ENCODE results near the gene MRPL51.

Gene MRPL51

DNA sequence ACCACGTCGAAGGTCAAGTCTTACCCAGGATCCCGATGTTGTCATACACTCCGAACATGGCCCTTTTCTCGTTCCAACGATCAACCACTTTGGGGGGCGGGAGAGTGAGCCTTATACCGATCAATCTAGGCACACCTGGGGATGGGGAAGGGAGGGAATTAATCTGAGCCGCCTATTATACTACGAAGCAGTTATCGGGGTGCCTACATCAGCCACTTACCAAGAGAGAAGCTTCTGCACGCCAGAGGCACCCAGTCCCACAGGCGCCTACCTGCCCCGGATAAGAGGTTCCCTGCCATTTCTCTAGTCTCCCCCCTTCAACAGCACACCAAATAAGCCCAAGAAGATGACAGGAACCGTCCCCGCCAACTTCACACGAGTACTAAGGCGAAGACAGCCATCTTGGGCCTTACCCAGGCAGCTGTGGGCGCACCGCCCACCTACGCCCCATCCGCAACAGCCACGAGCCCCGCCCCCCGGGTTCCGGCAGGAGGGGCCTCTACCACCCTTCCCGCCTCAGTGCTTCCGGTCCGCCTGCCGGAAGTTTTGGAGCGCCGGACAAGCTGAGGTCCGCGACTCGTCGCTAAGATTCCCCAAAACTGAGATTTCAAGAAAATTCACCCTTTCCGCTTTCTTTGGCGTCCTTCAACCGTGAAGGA is at the start of gene MRPL51:
MRPL51 (minus strand) TSS at position 425 of the 659 bp plus-strand sequence; CDS start at position 299, 126 bp downstream.
- peak; percentile 90 for DNase-seq (ENCODE audit: low read depth)

- DNase-seq (ENCODE audit: low read depth): no peak
These were observed 49.3 kb upstream of the MRPL51 start for GRCh38 chr12:6542209-6543009.

DNA sequence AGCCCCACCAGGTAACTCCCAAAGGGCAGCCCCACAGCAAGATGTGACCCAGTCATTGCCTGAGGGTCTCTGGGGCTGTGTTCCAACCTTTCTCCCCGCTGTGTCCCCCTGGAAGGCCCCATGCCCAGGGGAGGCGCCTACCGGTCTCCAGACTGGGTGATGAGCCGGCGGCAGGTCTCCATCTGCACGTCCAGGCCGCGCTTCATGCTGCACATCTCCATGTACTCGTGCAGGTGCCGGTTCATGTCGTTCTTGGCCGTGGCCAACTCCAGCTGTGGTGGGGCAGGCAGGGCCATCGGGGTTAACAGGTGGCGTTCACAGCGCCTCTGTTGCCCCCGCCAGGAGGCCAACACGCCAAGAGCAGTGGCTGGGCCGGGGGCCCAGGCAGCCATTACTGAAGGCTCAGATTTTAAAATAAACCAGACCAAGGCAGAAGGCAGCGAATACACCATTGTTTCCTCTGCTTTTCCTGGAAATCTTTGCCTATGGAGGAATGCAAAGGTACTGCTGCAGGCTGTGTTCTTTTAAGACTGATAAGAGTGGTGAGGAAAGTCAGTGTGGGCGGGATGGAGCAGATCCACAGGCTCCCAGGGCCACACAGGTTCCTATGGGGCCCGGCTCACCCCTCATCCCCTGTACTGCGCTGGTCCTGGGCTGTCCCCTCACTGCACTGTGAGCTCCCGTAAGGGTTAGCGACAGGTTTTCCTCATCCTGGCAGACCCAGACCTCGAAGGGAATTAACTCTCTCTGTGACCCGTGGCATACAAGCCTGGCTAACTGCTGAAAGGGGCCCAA is 48.5 kb upstream of the MRPL51 start:
- no peak for DNase-seq (ENCODE audit: low read depth)

GRCh38 chr12:6540181-6540877 is 47.3 kb upstream of the MRPL51 start:
- peak; percentile 88 for DNase-seq (ENCODE audit: low read depth)

GRCh38 chr12:6539707-6540134 is 46.7 kb upstream of the MRPL51 start:
- DNase-seq (ENCODE audit: low read depth): no peak

- no peak for DNase-seq (ENCODE audit: low read depth)
These were observed 46.2 kb upstream of the MRPL51 start for GRCh38 chr12:6539314-6539682.

DNA sequence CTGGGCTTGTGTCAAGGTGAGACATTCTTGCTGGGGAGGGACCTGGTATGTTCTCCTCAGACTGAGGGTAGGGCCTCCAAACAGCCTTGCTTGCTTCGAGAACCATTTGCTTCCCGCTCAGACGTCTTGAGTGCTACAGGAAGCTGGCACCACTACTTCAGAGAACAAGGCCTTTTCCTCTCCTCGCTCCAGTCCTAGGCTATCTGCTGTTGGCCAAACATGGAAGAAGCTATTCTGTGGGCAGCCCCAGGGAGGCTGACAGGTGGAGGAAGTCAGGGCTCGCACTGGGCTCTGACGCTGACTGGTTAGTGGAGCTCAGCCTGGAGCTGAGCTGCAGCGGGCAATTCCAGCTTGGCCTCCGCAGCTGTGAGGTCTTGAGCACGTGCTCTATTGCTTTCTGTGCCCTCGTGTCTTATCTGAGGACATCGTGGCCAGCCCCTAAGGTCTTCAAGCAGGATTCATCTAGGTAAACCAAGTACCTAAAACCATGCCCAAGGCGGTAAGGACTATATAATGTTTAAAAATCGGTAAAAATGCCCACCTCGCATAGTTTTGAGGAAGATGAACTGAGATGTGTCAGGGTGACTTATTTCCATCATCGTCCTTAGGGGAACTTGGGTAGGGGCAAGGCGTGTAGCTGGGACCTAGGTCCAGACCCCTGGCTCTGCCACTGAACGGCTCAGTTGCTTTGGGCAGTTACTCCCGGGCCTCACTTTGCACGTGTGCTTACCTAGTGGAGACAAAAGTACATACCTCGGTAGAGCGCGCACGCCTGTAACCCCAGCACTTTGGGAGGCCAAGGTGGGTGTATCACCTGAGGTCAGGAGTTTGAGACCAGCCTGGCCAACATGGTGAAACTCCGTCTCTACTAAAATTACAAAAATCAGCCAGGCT is 45.6 kb upstream of the MRPL51 start:
- DNase-seq (ENCODE audit: low read depth): no peak

DNA sequence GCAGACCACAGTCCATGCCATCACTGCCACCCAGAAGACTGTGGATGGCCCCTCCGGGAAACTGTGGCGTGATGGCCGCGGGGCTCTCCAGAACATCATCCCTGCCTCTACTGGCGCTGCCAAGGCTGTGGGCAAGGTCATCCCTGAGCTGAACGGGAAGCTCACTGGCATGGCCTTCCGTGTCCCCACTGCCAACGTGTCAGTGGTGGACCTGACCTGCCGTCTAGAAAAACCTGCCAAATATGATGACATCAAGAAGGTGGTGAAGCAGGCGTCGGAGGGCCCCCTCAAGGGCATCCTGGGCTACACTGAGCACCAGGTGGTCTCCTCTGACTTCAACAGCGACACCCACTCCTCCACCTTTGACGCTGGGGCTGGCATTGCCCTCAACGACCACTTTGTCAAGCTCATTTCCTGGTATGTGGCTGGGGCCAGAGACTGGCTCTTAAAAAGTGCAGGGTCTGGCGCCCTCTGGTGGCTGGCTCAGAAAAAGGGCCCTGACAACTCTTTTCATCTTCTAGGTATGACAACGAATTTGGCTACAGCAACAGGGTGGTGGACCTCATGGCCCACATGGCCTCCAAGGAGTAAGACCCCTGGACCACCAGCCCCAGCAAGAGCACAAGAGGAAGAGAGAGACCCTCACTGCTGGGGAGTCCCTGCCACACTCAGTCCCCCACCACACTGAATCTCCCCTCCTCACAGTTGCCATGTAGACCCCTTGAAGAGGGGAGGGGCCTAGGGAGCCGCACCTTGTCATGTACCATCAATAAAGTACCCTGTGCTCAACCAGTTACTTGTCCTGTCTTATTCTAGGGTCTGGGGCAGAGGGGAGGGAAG is 44.7 kb upstream of the MRPL51 start:
- peak; percentile 74 for DNase-seq (ENCODE audit: low read depth)

DNA sequence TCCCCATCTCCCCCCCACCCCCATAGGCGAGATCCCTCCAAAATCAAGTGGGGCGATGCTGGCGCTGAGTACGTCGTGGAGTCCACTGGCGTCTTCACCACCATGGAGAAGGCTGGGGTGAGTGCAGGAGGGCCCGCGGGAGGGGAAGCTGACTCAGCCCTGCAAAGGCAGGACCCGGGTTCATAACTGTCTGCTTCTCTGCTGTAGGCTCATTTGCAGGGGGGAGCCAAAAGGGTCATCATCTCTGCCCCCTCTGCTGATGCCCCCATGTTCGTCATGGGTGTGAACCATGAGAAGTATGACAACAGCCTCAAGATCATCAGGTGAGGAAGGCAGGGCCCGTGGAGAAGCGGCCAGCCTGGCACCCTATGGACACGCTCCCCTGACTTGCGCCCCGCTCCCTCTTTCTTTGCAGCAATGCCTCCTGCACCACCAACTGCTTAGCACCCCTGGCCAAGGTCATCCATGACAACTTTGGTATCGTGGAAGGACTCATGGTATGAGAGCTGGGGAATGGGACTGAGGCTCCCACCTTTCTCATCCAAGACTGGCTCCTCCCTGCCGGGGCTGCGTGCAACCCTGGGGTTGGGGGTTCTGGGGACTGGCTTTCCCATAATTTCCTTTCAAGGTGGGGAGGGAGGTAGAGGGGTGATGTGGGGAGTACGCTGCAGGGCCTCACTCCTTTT is 44.0 kb upstream of the MRPL51 start:
- DNase-seq (ENCODE audit: low read depth): no peak

GRCh38 chr12:6535960-6536847 is 43.1 kb upstream of the MRPL51 start:
- no peak for DNase-seq (ENCODE audit: low read depth)

DNA sequence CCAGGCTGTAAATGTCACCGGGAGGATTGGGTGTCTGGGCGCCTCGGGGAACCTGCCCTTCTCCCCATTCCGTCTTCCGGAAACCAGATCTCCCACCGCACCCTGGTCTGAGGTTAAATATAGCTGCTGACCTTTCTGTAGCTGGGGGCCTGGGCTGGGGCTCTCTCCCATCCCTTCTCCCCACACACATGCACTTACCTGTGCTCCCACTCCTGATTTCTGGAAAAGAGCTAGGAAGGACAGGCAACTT is 42.6 kb upstream of the MRPL51 start:
- DNase-seq (ENCODE audit: low read depth): no peak

- DNase-seq (ENCODE audit: low read depth): no peak
These were observed 42.1 kb upstream of the MRPL51 start for GRCh38 chr12:6534945-6535696.

- DNase-seq (ENCODE audit: low read depth): no peak
These were observed 41.6 kb upstream of the MRPL51 start for GRCh38 chr12:6534695-6534944.

DNA sequence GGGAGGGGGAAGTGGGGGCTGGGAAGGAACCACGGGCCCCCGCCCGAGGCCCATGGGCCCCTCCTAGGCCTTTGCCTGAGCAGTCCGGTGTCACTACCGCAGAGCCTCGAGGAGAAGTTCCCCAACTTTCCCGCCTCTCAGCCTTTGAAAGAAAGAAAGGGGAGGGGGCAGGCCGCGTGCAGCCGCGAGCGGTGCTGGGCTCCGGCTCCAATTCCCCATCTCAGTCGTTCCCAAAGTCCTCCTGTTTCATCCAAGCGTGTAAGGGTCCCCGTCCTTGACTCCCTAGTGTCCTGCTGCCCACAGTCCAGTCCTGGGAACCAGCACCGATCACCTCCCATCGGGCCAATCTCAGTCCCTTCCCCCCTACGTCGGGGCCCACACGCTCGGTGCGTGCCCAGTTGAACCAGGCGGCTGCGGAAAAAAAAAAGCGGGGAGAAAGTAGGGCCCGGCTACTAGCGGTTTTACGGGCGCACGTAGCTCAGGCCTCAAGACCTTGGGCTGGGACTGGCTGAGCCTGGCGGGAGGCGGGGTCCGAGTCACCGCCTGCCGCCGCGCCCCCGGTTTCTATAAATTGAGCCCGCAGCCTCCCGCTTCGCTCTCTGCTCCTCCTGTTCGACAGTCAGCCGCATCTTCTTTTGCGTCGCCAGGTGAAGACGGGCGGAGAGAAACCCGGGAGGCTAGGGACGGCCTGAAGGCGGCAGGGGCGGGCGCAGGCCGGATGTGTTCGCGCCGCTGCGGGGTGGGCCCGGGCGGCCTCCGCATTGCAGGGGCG is 41.0 kb upstream of the MRPL51 start, which contains the start of gene GAPDH:
GAPDH (plus strand) TSS at position 595 of the 772 bp plus-strand sequence. CDS start 316 bp downstream, outside the sequence.
- peak; percentile 96 for DNase-seq (ENCODE audit: low read depth)

DNA sequence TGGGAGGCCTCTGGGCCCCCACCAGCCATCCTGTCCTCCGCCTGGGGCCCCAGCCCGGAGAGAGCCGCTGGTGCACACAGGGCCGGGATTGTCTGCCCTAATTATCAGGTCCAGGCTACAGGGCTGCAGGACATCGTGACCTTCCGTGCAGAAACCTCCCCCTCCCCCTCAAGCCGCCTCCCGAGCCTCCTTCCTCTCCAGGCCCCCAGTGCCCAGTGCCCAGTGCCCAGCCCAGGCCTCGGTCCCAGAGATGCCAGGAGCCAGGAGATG is 40.5 kb upstream of the MRPL51 start:
- DNase-seq (ENCODE audit: low read depth): no peak

DNA sequence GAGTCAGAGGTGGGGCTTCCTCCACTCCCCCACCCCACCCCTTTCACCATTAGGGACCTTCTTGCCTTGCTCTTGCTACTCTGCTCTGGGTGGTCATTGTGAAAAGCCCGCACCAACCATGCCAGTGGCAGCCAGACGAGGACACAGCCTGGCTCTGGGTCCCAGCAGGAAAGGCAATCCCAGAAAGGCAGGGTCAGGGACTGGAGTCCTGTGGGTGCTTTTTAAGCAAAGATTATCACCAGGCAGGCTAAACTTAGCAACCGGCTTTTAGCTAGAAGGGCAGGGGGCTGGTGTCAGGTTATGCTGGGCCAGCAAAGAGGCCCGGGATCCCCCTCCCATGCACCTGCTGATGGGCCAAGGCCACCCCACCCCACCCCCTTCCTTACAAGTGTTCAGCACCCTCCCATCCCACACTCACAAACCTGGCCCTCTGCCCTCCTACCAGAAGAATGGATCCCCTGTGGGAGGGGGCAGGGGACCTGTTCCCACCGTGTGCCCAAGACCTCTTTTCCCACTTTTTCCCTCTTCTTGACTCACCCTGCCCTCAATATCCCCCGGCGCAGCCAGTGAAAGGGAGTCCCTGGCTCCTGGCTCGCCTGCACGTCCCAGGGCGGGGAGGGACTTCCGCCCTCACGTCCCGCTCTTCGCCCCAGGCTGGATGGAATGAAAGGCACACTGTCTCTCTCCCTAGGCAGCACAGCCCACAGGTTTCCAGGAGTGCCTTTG is 40.0 kb upstream of the MRPL51 start:
- no peak for DNase-seq (ENCODE audit: low read depth)
